CD14-positive monocyte (primary cell): Measurements from ENCODE around the gene WNT8B. TPM values are rescaled to one million over a fixed set of nuclear protein-coding genes. Genes with fewer than 3 reads are reported as not detected.

Experiments used
- DNase-seq, 3 donors: peaks; one replicate each; pipeline ENCODE4 v3.0.0-alpha.2; 2011 to 2022
- H2AFZ ChIP-seq: 2 replicates; pipeline ENCODE4 v1.6.0; 2012; ENCODE audit warnings: mild to moderate bottlenecking, low read depth, low read length, inconsistent platforms; ENCODE audit not compliant: insufficient read depth, poor library complexity, severe bottlenecking
- H3K27ac ChIP-seq, 2 donors: 1 replicate in 1 of 2; 2 replicates in 1 of 2; pipeline ENCODE4 v1.5.1; 2012 to 2013; ENCODE audit warnings: low read length in 2 of 2, control low read depth in 1 of 2, inconsistent platforms in 1 of 2, low read depth in 1 of 2, mild to moderate bottlenecking in 1 of 2
- H3K27me3 ChIP-seq, 2 donors: one replicate each; pipeline versions ENCODE4 v1.6.0 to v1.6.1; 2011 to 2013; ENCODE audit warnings: low read length in 2 of 2; ENCODE audit not compliant: control insufficient read depth in 2 of 2, insufficient read depth in 2 of 2
- H3K36me3 ChIP-seq, 2 donors: replicated peaks in 1 of 2; 1 replicate in 1 of 2; 2 replicates in 1 of 2; pipeline versions ENCODE4 v1.5.1 to v1.6.1; 2012 to 2013; ENCODE audit warnings: low read length in 2 of 2, control low read depth in 1 of 2, inconsistent platforms in 1 of 2, mild to moderate bottlenecking in 1 of 2; ENCODE audit not compliant: insufficient read depth in 2 of 2, control insufficient read depth in 1 of 2
- H3K4me1 ChIP-seq, 2 donors: 1 replicate in 1 of 2; 2 replicates in 1 of 2; pipeline versions ENCODE4 v1.5.1 to v1.6.1; 2012 to 2013; ENCODE audit warnings: low read length in 2 of 2, control low read depth in 1 of 2, inconsistent platforms in 1 of 2, mild to moderate bottlenecking in 1 of 2, moderate library complexity in 1 of 2; ENCODE audit not compliant: insufficient read depth in 2 of 2, control insufficient read depth in 1 of 2
- H3K4me2 ChIP-seq: replicated peaks from 2 replicates; pipeline ENCODE3; 2012; ENCODE audit warnings: low read length, moderate library complexity, mild to moderate bottlenecking; ENCODE audit not compliant: poor library complexity, severe bottlenecking; ENCODE audit errors: extremely low read depth
- H3K4me3 ChIP-seq, 3 experiments: fragments of 200-600 bp in 1 of 3; sonication (generic) in 1 of 3; replicated peaks in 1 of 3; 1 replicate in 2 of 3; 2 replicates in 1 of 3; pipeline ENCODE4 v1.5.1; 2011 to 2013; ENCODE audit warnings: low read length in 3 of 3, mild to moderate bottlenecking in 3 of 3, control low read depth in 2 of 3, low read depth in 2 of 3, inconsistent platforms in 1 of 3, moderate library complexity in 1 of 3
- H3K79me2 ChIP-seq: 2 replicates; pipeline ENCODE4 v1.6.0; 2012; ENCODE audit warnings: mild to moderate bottlenecking, control low read depth, inconsistent platforms, low read length, moderate library complexity; ENCODE audit not compliant: insufficient read depth
- H3K9ac ChIP-seq: 2 replicates; pipeline ENCODE4 v1.6.0; 2017; ENCODE audit warnings: low read length, mild to moderate bottlenecking; ENCODE audit not compliant: insufficient read depth, poor library complexity, severe bottlenecking
- H3K9me3 ChIP-seq, 2 donors: replicated peaks in 1 of 2; 1 replicate in 1 of 2; 2 replicates in 1 of 2; pipeline versions ENCODE4 v1.5.1 to v1.6.1; 2012 to 2013; ENCODE audit warnings: low read length in 2 of 2, control low read depth in 1 of 2; ENCODE audit not compliant: control insufficient read depth in 1 of 2, insufficient read depth in 1 of 2
- H4K20me1 ChIP-seq: 2 replicates; pipeline ENCODE4 v1.6.0; 2012; ENCODE audit warnings: mild to moderate bottlenecking, low read length, control low read depth, moderate library complexity; ENCODE audit not compliant: insufficient read depth
- H3K27ac Mint-ChIP-seq, 7 donors: one replicate each; pipeline ENCODE4 v1.8.0; 2020; ENCODE audit warnings: mild to moderate bottlenecking in 7 of 7, mixed read lengths in 7 of 7, moderate library complexity in 6 of 7, inconsistent platforms in 2 of 7
- H3K27me3 Mint-ChIP-seq, 3 donors: one replicate each; pipeline ENCODE4 v1.8.0; 2021 to 2022; ENCODE audit warnings: low read depth in 3 of 3, mild to moderate bottlenecking in 3 of 3, mixed read lengths in 3 of 3, moderate library complexity in 3 of 3, inconsistent platforms in 1 of 3
- H3K36me3 Mint-ChIP-seq, 2 donors: one replicate each; pipeline ENCODE4 v1.8.0; 2020; ENCODE audit warnings: mixed read lengths in 2 of 2, inconsistent platforms in 1 of 2, mild to moderate bottlenecking in 1 of 2
- H3K4me1 Mint-ChIP-seq: one replicate; pipeline ENCODE4 v1.8.0; 2020; ENCODE audit warnings: mild to moderate bottlenecking, mixed read lengths
- H3K4me3 Mint-ChIP-seq, 2 donors: one replicate each; pipeline ENCODE4 v1.8.0; 2020; ENCODE audit warnings: mild to moderate bottlenecking in 2 of 2, mixed read lengths in 2 of 2, moderate library complexity in 1 of 2
- H3K9me3 Mint-ChIP-seq, 7 donors: one replicate each; pipeline ENCODE4 v1.8.0; 2020 to 2022; ENCODE audit warnings: mixed read lengths in 7 of 7, mild to moderate bottlenecking in 6 of 7, moderate library complexity in 6 of 7, inconsistent platforms in 2 of 7
- WGBS: methylation state at CpG from one replicate; pipeline ENCODE4 v1.1.5; 2013; ENCODE audit warnings: missing lambda C conversion rate; ENCODE audit not compliant: insufficient coverage; 5-methylcytosine and 5-hydroxymethylcytosine counted together
- intact Hi-C, 2 donors: fragments of 100-400 bp; cut with micrococcal nuclease; formaldehyde crosslinking; loops; one replicate each; pipeline versions ENCODE4 v1.15.0 to v1.15.1; 2023
- polyA plus RNA-seq, 3 donors: library from polyadenylated mRNA; depleted of rRNA in 1 of 3; unstranded in 2 of 3; stranded (reverse) in 1 of 3; fragments of 300-500 nt in 2 of 3; fragments of >200 nt in 1 of 3; fragmentation: Illumina TruSeq in 2 of 3; gene quantifications; 1 replicate in 2 of 3; 2 replicates in 1 of 3; pipeline ENCODE4 v1.2.3, GENCODE V29; 2012 to 2021
- TF ChIP-seq, protein P1 (sequence below): fragments of 200-600 bp; IDR thresholded peaks from one replicate; pipeline ENCODE4 v1.8.0; 2022; ENCODE audit warnings: antibody characterized with exemption, mild to moderate bottlenecking

Gene WNT8B
- polyA plus RNA-seq, 3 donors: not detected

DNA sequence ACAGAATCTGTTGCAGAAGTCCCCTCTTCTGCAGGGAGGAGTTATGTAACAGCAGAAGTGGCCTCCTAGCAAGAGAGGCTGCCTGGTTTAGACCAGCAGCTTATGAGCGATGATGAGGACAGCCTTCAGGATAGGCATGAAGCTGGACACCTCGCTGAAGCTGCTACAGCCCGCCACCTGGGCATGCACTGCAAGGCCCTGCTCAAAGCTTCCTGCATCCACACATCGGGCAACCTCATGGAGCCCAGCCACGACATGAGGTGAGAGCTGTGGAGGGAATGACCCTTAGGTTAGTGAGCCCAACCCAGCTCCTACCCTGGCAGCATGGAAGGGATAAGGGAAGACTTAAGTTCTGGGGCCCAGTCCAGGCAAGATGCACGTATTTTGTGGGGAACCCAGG is 24.7 kb downstream of the WNT8B start:
- Mint-ChIP-seq H3K27ac (no peak overlapping the region), H3K4me1 (peaks cover 6% of the 10 kb centered on the region), H3K4me3 (no peak overlapping the region), H3K27me3 (peaks cover 12 to 13% (median 13%) of the 10 kb centered on the region in 3 donors), H3K36me3 (peaks cover 33 to 46% of the 10 kb centered on the region in 2 donors), H3K9me3 (peaks cover 0 to 8% (median 0%) of the 10 kb centered on the region in 7 donors)
- no peak overlapping the region for H2AFZ ChIP-seq
- H3K4me1 ChIP-seq: peaks cover 4 to 10% of the 10 kb centered on the region in 2 donors
- no peaks in the 10 kb centered on the region for H3K9me3 ChIP-seq
- H3K79me2 ChIP-seq: no peaks in the 10 kb centered on the region
- H3K27me3 ChIP-seq: peaks cover 11 to 12% of the 10 kb centered on the region in 2 donors
- no peak overlapping the region for H3K4me3 ChIP-seq
- no peak overlapping the region for H3K9ac ChIP-seq
- no peak overlapping the region for H3K27ac ChIP-seq
- DNase-seq: no peak
- H4K20me1 ChIP-seq: no peaks in the 10 kb centered on the region
- WGBS: 92% methylated on average over 5 of the region's 6 CpGs
- peaks cover 26 to 37% of the 10 kb centered on the region in 2 donors for H3K36me3 ChIP-seq
- TF ChIP-seq, protein P1, sequence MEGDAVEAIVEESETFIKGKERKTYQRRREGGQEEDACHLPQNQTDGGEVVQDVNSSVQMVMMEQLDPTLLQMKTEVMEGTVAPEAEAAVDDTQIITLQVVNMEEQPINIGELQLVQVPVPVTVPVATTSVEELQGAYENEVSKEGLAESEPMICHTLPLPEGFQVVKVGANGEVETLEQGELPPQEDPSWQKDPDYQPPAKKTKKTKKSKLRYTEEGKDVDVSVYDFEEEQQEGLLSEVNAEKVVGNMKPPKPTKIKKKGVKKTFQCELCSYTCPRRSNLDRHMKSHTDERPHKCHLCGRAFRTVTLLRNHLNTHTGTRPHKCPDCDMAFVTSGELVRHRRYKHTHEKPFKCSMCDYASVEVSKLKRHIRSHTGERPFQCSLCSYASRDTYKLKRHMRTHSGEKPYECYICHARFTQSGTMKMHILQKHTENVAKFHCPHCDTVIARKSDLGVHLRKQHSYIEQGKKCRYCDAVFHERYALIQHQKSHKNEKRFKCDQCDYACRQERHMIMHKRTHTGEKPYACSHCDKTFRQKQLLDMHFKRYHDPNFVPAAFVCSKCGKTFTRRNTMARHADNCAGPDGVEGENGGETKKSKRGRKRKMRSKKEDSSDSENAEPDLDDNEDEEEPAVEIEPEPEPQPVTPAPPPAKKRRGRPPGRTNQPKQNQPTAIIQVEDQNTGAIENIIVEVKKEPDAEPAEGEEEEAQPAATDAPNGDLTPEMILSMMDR: no peak
- intact Hi-C loops: no loop called here
- no peak overlapping the region for H3K4me2 ChIP-seq

DNA sequence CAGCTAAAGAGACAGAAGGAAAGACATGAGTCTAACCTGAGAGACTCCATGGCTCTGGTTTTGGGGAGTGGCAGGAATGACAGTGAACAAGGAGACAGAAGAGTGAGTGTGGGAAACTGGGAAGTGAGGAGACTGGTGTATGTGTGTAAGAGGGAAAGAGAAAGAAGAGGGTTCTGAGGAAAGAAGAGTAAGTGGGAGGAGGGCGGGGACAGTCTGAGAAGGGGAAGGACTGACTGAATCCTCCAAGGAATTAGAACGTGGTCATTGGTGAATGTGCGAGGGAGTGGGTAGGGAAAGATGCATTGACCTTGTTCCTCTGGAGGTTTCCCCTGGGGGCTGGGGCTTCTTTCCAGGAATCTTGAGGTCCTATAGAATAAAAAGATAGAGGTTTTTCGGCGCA is 26.6 kb downstream of the WNT8B start:
- H3K36me3 ChIP-seq: peaks cover 26 to 37% of the 10 kb centered on the region in 2 donors
- peaks cover 46 to 57% of the 10 kb centered on the region in 2 donors for H3K36me3 Mint-ChIP-seq
- no peak for DNase-seq
- no peaks in the 10 kb centered on the region for H3K79me2 ChIP-seq
- no peak overlapping the region for H3K4me3 Mint-ChIP-seq
- H3K4me1 ChIP-seq: no peaks in the 10 kb centered on the region
- intact Hi-C loops: no loop called here
- H3K9ac ChIP-seq: no peak overlapping the region
- no peak overlapping the region for H3K27ac ChIP-seq
- no peak overlapping the region for H3K4me3 ChIP-seq
- TF ChIP-seq, protein P1: no peak
- no peaks in the 10 kb centered on the region for H3K27me3 ChIP-seq
- H3K9me3 Mint-ChIP-seq: peaks cover 0 to 1% (median 0%) of the 10 kb centered on the region in 7 donors
- no peaks in the 10 kb centered on the region for H3K4me1 Mint-ChIP-seq
- H3K27ac Mint-ChIP-seq: no peak overlapping the region
- H4K20me1 ChIP-seq: no peaks in the 10 kb centered on the region
- 97% methylated on average over 3 of the region's 5 CpGs for WGBS
- no peak overlapping the region for H2AFZ ChIP-seq
- peaks cover 0 to 3% (median 3%) of the 10 kb centered on the region in 3 donors for H3K27me3 Mint-ChIP-seq
- no peaks in the 10 kb centered on the region for H3K9me3 ChIP-seq
- H3K4me2 ChIP-seq: no peak overlapping the region
